H1 (cell line): Measurements from ENCODE around the gene ADGRL3. TPM values are rescaled to one million over a fixed set of nuclear protein-coding genes. Genes with fewer than 3 reads are reported as not detected.

Source experiments
- CHD1 ChIP-seq: IDR thresholded peaks from 2 replicates; pipeline ENCODE4 v1.6.1; 2012; ENCODE audit warnings: low read depth, low read length, improper control_type of control experiment
- CHD2 ChIP-seq: IDR thresholded peaks from 2 replicates; pipeline ENCODE4 v1.6.1; 2012; ENCODE audit warnings: low read length, improper control_type of control experiment
- CTBP2 ChIP-seq: IDR thresholded peaks from 2 replicates; pipeline ENCODE4 v1.7.0; 2011; ENCODE audit warnings: borderline replicate concordance, mild to moderate bottlenecking, moderate library complexity, mixed read lengths, low read length; ENCODE audit not compliant: insufficient read depth, insufficient read length
- RBBP5 ChIP-seq: IDR thresholded peaks from 2 replicates; pipeline ENCODE4 v1.7.1; 2012; ENCODE audit warnings: low read depth, mild to moderate bottlenecking, inconsistent platforms, low read length, moderate library complexity, borderline replicate concordance
- SIRT6 ChIP-seq: IDR thresholded peaks from one replicate; pipeline ENCODE4 v1.7.1; 2012; ENCODE audit warnings: low read length, inconsistent platforms
- TAF7 ChIP-seq: optimal IDR thresholded peaks from 2 replicates; pipeline ENCODE3; 2011; ENCODE audit warnings: low read depth, mild to moderate bottlenecking, inconsistent platforms, low read length, moderate library complexity, borderline replicate concordance
- polyA plus RNA-seq, 7 experiments: library from polyadenylated mRNA; depleted of rRNA in 3 of 7; stranded (reverse) in 5 of 7; unstranded in 2 of 7; fragments of >200 nt in 5 of 7; fragments of 200-250 nt in 2 of 7; gene quantifications; 1 replicate in 5 of 7; 2 replicates in 1 of 7; 4 replicates in 1 of 7; pipeline versions ENCODE4 v1.2.1 to v1.2.3, GENCODE V29; 2011 to 2013; ENCODE audit warnings: missing spikeins in 2 of 7, mixed read lengths in 2 of 7
- total RNA-seq: library from RNA; stranded (reverse); fragmentation: NEBNext Ultra II Directional; extraction: Animal tissue kit (Norgen Biotek cat#: 25700); gene quantifications from 2 replicates; pipeline ENCODE4 v1.2.1, GENCODE V29; 2021

The ADGRL3 gene
- total and polyA plus RNA-seq, 2 of the 8 experiments (the other 6 are each of a cell fraction or from before 2014, with no cell fraction given) = 6.6 to 13.0 TPM

GRCh38 chr4:62087706-62088105 lies 887.6 kb downstream of the ADGRL3 start (continued):
- TF ChIP-seq CTBP2 (no peak), SIRT6 (no peak), TAF7 (no peak), CHD2 (no peak), CHD1 (no peak), RBBP5 (no peak)
